Kidney (tissue), 14 donors: ENCODE data around the gene NUP214. TPM values are rescaled to one million over a fixed set of nuclear protein-coding genes. Genes with fewer than 3 reads are reported as not detected.

ENCODE experiments used
- DNase-seq, 5 donors: peaks; one replicate each; pipeline ENCODE4 v3.0.0-alpha.2; 2013 to 2020
- FAIRE-seq: peaks from 2 replicates; lab custom pipeline; 2012; peaks lifted over from hg19 to GRCh38; lab: Jason Lieb, UNC
- H3K27ac ChIP-seq, 2 donors: one replicate each; pipeline ENCODE4 v1.7.0; 2013; ENCODE audit warnings: low read depth in 2 of 2, low read length in 2 of 2, inconsistent platforms in 1 of 2
- H3K27me3 ChIP-seq: one replicate; pipeline ENCODE4 v1.7.1; 2013; ENCODE audit warnings: low read length, inconsistent platforms; ENCODE audit not compliant: control insufficient read depth, insufficient read depth
- H3K36me3 ChIP-seq, 3 donors: one replicate each; pipeline versions ENCODE4 v1.7.0 to v1.7.1; 2013; ENCODE audit warnings: low read length in 3 of 3, control low read depth in 1 of 3, inconsistent platforms in 1 of 3; ENCODE audit not compliant: insufficient read depth in 3 of 3, control insufficient read depth in 2 of 3
- H3K4me1 ChIP-seq, 3 donors: one replicate each; pipeline versions ENCODE4 v1.7.0 to v1.7.1; 2013; ENCODE audit warnings: low read length in 3 of 3, inconsistent platforms in 1 of 3, low read depth in 1 of 3; ENCODE audit not compliant: control insufficient read depth in 2 of 3, insufficient read depth in 2 of 3
- H3K4me3 ChIP-seq, 3 donors: one replicate each; pipeline versions ENCODE4 v1.7.0 to v1.8.1; 2013; ENCODE audit warnings: low read length in 3 of 3, control low read depth in 1 of 3, inconsistent platforms in 1 of 3
- H3K9ac ChIP-seq, 3 donors: one replicate each; pipeline versions ENCODE4 v1.7.0 to v1.7.1; 2013; ENCODE audit warnings: low read length in 3 of 3, control low read depth in 1 of 3, inconsistent platforms in 1 of 3
- H3K9me3 ChIP-seq, 3 donors: one replicate each; pipeline versions ENCODE4 v1.7.0 to v1.7.1; 2013; ENCODE audit warnings: low read length in 3 of 3, control low read depth in 1 of 3, inconsistent platforms in 1 of 3; ENCODE audit not compliant: control insufficient read depth in 2 of 3, insufficient read depth in 1 of 3
- intact Hi-C: fragments of 100-400 bp; cut with DNase I; formaldehyde crosslinking; loops from one replicate; pipeline ENCODE4 v1.11.1; 2022
- polyA plus RNA-seq: library from polyadenylated mRNA; stranded (reverse); fragments of 350-450 nt; fragmentation: Illumina TruSeq; extraction: RNeasy Lipid Tissue Mini Kit (QIAGEN cat#74804); gene quantifications from one replicate; pipeline ENCODE4 v1.2.3, GENCODE V29; 2014; ENCODE audit warnings: low read depth, low replicate concordance; ENCODE audit not compliant: insufficient read depth
- total RNA-seq: library from RNA; stranded (reverse); fragmentation: NEBNext Ultra II Directional; extraction: Animal tissue kit (Norgen Biotek cat#: 25700); gene quantifications from one replicate; pipeline ENCODE4 v1.2.1, GENCODE V29; 2021
- TF ChIP-seq, protein P1 (sequence below): IDR thresholded peaks from 3 replicates; pipeline ENCODE4 v1.5.1; 2012; ENCODE audit warnings: mild to moderate bottlenecking, moderate library complexity, borderline replicate concordance; ENCODE audit not compliant: insufficient read depth; ENCODE audit errors: extremely low read depth
- donor health status: control.
- donor health status: control.
- donor health status: control.
- donor health status: control.
- donor health status: control.
- donor health status: DM: yes; HTN: yes; CAD: no.
- donor health status: Normal renal cell carcinoma (clear cell type).

Gene NUP214
- total and polyA plus RNA-seq, 2 donors from 2014 or later: 28.4 to 75.3 TPM

DNA sequence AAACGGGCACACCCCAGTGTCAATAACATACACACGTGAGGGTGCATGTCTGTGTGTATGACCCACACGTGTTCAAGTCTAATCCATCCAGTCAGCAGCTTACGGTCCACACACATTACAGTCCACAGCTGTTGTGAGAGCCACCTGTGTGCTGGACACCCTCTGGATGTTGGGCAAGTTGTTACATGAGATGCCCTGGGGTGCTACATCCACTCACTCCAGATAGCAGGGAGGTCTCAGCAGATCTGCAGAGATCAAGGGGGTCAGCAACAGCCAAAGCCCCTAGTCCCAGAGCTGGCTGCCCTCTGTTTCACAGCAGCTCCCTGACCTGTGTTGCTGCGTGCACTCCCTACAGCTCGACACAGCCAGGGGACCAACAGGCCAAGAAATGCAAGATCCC is 33.4 kb upstream of the NUP214 start:
- Histone ChIP-seq H3K27me3 (no peaks in the 10 kb centered on the region), H3K4me1 (peaks cover 0 to 4% (median 2%) of the 10 kb centered on the region in 3 donors), H3K27ac (no peak overlapping the region), H3K36me3 (no peaks in the 10 kb centered on the region), H3K9ac (peak overlapping the region in 1 of 3 donors; percentile 26), H3K9me3 (no peaks in the 10 kb centered on the region), H3K4me3 (no peak overlapping the region)
- intact Hi-C loops: no loop called here
- TF ChIP-seq, protein P1, sequence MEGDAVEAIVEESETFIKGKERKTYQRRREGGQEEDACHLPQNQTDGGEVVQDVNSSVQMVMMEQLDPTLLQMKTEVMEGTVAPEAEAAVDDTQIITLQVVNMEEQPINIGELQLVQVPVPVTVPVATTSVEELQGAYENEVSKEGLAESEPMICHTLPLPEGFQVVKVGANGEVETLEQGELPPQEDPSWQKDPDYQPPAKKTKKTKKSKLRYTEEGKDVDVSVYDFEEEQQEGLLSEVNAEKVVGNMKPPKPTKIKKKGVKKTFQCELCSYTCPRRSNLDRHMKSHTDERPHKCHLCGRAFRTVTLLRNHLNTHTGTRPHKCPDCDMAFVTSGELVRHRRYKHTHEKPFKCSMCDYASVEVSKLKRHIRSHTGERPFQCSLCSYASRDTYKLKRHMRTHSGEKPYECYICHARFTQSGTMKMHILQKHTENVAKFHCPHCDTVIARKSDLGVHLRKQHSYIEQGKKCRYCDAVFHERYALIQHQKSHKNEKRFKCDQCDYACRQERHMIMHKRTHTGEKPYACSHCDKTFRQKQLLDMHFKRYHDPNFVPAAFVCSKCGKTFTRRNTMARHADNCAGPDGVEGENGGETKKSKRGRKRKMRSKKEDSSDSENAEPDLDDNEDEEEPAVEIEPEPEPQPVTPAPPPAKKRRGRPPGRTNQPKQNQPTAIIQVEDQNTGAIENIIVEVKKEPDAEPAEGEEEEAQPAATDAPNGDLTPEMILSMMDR: no peak
- FAIRE-seq (no peak), DNase-seq (no peak)

DNA sequence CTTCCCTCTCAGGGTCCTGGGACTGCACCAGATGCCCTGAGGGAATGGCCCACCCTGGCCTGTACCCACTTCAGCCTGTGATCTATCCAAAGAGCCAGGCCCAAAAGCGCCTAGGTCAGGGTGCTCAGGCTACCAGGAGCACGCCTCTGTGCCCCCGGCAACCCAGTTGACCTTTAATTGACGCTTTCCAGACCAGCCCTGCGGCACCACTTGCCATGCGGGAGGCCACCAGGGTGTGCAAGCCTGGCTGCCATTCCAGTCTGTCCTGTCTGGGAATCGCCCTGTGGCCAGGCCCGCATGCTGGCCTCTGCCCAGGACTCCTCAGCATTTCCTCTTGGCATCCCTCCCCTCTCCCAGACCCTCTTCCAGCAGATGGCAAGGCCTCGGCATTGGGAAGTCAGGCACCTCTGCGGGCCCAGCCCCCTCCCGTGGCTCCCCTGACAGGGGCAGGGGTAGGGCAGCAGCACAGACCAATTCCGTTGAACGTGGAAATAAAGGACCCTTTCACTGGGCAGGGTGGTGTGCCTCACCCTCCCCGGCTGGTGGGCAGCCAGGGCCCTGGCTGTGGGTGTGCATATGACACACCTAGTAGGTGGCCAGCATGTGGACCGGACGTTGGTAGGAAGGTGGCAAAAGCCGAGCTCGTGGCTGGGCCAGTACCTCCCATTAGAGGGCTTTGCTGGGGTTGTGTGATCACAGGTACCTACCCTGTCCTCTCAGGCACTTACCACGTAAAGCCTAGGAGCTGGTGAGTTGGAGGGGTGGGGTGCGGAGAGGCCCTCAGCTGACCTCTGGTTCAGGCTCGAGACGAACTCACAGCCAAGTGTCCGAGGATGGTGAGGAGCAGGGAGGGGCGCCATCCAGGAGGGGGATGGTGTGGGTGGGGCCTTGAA is 32.6 kb upstream of the NUP214 start:
- no peak for FAIRE-seq
- peaks cover 2 to 4% (median 2%) of the 10 kb centered on the region in 3 donors for H3K4me1 ChIP-seq
- TF ChIP-seq, protein P1: no peak
- H3K27ac ChIP-seq: no peak overlapping the region
- no peaks in the 10 kb centered on the region for H3K36me3 ChIP-seq
- no peaks in the 10 kb centered on the region for H3K27me3 ChIP-seq
- no peaks in the 10 kb centered on the region for H3K9me3 ChIP-seq
- no peak for DNase-seq
- intact Hi-C loops: no loop called here
- H3K4me3 ChIP-seq: no peak overlapping the region
- H3K9ac ChIP-seq: no peak overlapping the region

DNA sequence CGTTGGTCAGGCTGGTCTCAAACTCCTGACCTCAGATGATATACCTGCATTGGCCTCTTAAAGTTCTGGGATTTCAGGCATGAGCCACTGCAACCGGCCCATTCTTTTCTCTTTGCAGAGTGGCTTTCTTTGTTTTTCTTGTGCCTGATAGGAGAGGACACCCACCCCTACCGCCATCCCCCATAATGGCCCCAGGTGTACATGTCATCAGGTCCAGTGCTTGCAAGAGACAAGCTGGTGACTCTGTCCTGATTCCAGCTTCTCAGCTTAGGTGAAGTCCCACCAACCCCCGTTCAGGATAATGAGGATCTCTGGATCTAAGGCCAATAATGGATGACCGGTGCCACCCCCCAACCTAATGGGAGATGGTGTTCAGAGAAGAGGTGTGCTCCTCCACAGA is 31.4 kb upstream of the NUP214 start:
- DNase-seq (no peak), FAIRE-seq (no peak)
- intact Hi-C loops: no loop called here
- TF ChIP-seq, protein P1: no peak
- Histone ChIP-seq H3K9me3 (no peaks in the 10 kb centered on the region), H3K9ac (no peak overlapping the region), H3K4me1 (peaks cover 2 to 10% (median 3%) of the 10 kb centered on the region in 3 donors), H3K36me3 (peaks cover 0 to 3% (median 0%) of the 10 kb centered on the region in 3 donors), H3K27me3 (no peaks in the 10 kb centered on the region), H3K4me3 (no peak overlapping the region), H3K27ac (no peak overlapping the region)
